Measurements from ENCODE around the gene FBXW12.

- TF ChIP-seq CTCF (IDR thresholded peaks at IDR 0.05) = no peak
- no peak for TF ChIP-seq POLR2A (IDR thresholded peaks at IDR 0.05)
Measured at GRCh38 chr3:48372862-48373435, 930 bp downstream of the FBXW12 start.
